ENCODE measurements around the gene ARFGEF3. TPM values are rescaled to one million over a fixed set of nuclear protein-coding genes. Genes with fewer than 3 reads are reported as not detected.

ARFGEF3 gene
- total RNA-seq: 2.0 TPM
- long read RNA-seq, full-length matches to known transcripts: 1 of 1 reads
- long read RNA-seq, partial matches to known transcripts: 0 of 1 reads
- long read RNA-seq, other reads (novel, unspliced or antisense): 0 of 1 reads

- peak within 1 kb of the TSS; percentile 40 for H3K27ac ChIP-seq (replicated peaks)
- intact Hi-C loops (cut with micrococcal nuclease): no loop called here
- no peaks in the 10 kb centered on the region for H3K9me3 ChIP-seq (replicated peaks)
- H3K36me3 ChIP-seq: no peaks in the 10 kb centered on the region
- H3K27me3 ChIP-seq (ENCODE audit: low read depth): peaks cover 38% of the 10 kb centered on the region
- TF ChIP-seq CTCF (IDR thresholded peaks at IDR 0.05; ENCODE audit: borderline replicate concordance): no peak
- H3K4me1 ChIP-seq: peaks cover 19% of the 10 kb centered on the region
- DNase-seq: peak; percentile 34
- H3K4me3 ChIP-seq: peak within 1 kb of the TSS; percentile 77
Observed at GRCh38 chr6:138161338-138162110, at the start of gene ARFGEF3. Gene ARFGEF3, plus strand, starts transcription at chr6:138161939. Its CDS starts 148 bp downstream, at chr6:138162087.

- no peak overlapping the region for H3K4me3 ChIP-seq
- H3K9me3 ChIP-seq (replicated peaks): no peaks in the 10 kb centered on the region
- intact Hi-C loops (cut with micrococcal nuclease): loop anchor here (10.0 kb wide), 2 partner anchors 291 to 471 kb away; partner anchors contain the start of gene HEBP2
- no peak for TF ChIP-seq CTCF (IDR thresholded peaks at IDR 0.05; ENCODE audit: borderline replicate concordance)
- DNase-seq: no peak
- H3K27ac ChIP-seq (replicated peaks): no peak overlapping the region
- H3K4me1 ChIP-seq: peaks cover 6% of the 10 kb centered on the region
- H3K36me3 ChIP-seq: no peaks in the 10 kb centered on the region
- peaks cover 15% of the 10 kb centered on the region for H3K27me3 ChIP-seq (ENCODE audit: low read depth)
Observed at GRCh38 chr6:138113588-138114210, 48.0 kb upstream of the ARFGEF3 start.

- Histone ChIP-seq H3K9me3 (replicated peaks) (no peaks in the 10 kb centered on the region), H3K27me3 (ENCODE audit: low read depth) (peaks cover 15% of the 10 kb centered on the region), H3K4me3 (no peak overlapping the region), H3K27ac (replicated peaks) (no peak overlapping the region), H3K36me3 (no peaks in the 10 kb centered on the region), H3K4me1 (no peaks in the 10 kb centered on the region)
- no peak for DNase-seq
- no peak for TF ChIP-seq CTCF (IDR thresholded peaks at IDR 0.05; ENCODE audit: borderline replicate concordance)
- intact Hi-C loops (cut with micrococcal nuclease): loop anchor here (5.0 to 10.0 kb wide), 3 partner anchors 172 to 470 kb away; partner anchors contain the start of gene HEBP2
Observed at GRCh38 chr6:138115201-138115600, 46.5 kb upstream of the ARFGEF3 start.

- H3K36me3 ChIP-seq: no peaks in the 10 kb centered on the region
- no peak overlapping the region for H3K27ac ChIP-seq (replicated peaks)
- no peak for DNase-seq
- intact Hi-C loops (cut with micrococcal nuclease): loop anchor here (5.0 to 10.0 kb wide), 3 partner anchors 171 to 469 kb away; partner anchors contain the start of gene HEBP2
- TF ChIP-seq CTCF (IDR thresholded peaks at IDR 0.05; ENCODE audit: borderline replicate concordance): peak; percentile 75
- no peaks in the 10 kb centered on the region for H3K9me3 ChIP-seq (replicated peaks)
- no peaks in the 10 kb centered on the region for H3K4me1 ChIP-seq
- peaks cover 15% of the 10 kb centered on the region for H3K27me3 ChIP-seq (ENCODE audit: low read depth)
- no peak overlapping the region for H3K4me3 ChIP-seq
Observed at GRCh38 chr6:138115877-138116660, 45.7 kb upstream of the ARFGEF3 start.

GRCh38 chr6:138116661-138116999, 45.1 kb upstream of the ARFGEF3 start:
- intact Hi-C loops (cut with micrococcal nuclease): loop anchor here (5.0 to 10.0 kb wide), 3 partner anchors 171 to 468 kb away; partner anchors contain the start of gene HEBP2
- no peak for TF ChIP-seq CTCF (IDR thresholded peaks at IDR 0.05; ENCODE audit: borderline replicate concordance)
- H3K4me1 ChIP-seq: no peaks in the 10 kb centered on the region
- H3K9me3 ChIP-seq (replicated peaks): no peaks in the 10 kb centered on the region
- H3K4me3 ChIP-seq: no peak overlapping the region
- no peak for DNase-seq
- H3K27me3 ChIP-seq (ENCODE audit: low read depth): peaks cover 15% of the 10 kb centered on the region
- H3K36me3 ChIP-seq: no peaks in the 10 kb centered on the region
- H3K27ac ChIP-seq (replicated peaks): no peak overlapping the region

Data from left ventricle myocardium inferior (tissue), 1 donor.